Measurements from ENCODE around the gene SLC9B2.

SLC9B2 gene

GRCh38 chr4:103046416-103047290 lies 29.9 kb downstream of the SLC9B2 start:
- Histone ChIP-seq H3K9ac (ENCODE audit: low read length) (no peak overlapping the region), H3K4me1 (ENCODE audit: insufficient read depth, low read length, severe bottlenecking) (peaks cover 10% of the 10 kb centered on the region), H3F3A (ENCODE audit: insufficient read depth, low read length) (no peaks in the 10 kb centered on the region), H3K4me2 (ENCODE audit: low read length) (no peak overlapping the region), H3K27ac (ENCODE audit: low read depth, low read length, poor library complexity, severe bottlenecking) (no peak overlapping the region), H3K9me3 (ENCODE audit: low read length) (no peaks in the 10 kb centered on the region), H3K36me3 (ENCODE audit: insufficient read depth, low read length) (peaks cover 62% of the 10 kb centered on the region; the same call in 1 of the 2 replicates), H3K27me3 (ENCODE audit: insufficient read depth, low read length) (no peaks in the 10 kb centered on the region), H3K4me3 (ENCODE audit: low read depth, low read length, poor library complexity, severe bottlenecking) (no peak overlapping the region), H4K20me1 (ENCODE audit: insufficient read depth, low read length) (no peaks in the 10 kb centered on the region), H3K79me2 (ENCODE audit: insufficient read depth, low read length) (no peaks in the 10 kb centered on the region), H3K9me2 (ENCODE audit: low read depth, low read length) (no peaks in the 10 kb centered on the region), H2AFZ (ENCODE audit: low read length) (no peak overlapping the region)
- TF ChIP-seq, protein P1, sequence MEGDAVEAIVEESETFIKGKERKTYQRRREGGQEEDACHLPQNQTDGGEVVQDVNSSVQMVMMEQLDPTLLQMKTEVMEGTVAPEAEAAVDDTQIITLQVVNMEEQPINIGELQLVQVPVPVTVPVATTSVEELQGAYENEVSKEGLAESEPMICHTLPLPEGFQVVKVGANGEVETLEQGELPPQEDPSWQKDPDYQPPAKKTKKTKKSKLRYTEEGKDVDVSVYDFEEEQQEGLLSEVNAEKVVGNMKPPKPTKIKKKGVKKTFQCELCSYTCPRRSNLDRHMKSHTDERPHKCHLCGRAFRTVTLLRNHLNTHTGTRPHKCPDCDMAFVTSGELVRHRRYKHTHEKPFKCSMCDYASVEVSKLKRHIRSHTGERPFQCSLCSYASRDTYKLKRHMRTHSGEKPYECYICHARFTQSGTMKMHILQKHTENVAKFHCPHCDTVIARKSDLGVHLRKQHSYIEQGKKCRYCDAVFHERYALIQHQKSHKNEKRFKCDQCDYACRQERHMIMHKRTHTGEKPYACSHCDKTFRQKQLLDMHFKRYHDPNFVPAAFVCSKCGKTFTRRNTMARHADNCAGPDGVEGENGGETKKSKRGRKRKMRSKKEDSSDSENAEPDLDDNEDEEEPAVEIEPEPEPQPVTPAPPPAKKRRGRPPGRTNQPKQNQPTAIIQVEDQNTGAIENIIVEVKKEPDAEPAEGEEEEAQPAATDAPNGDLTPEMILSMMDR (IDR thresholded peaks at IDR 0.05; ENCODE audit: low read length), result peak; percentile 86
- no peak for TF ChIP-seq EZH2 (IDR thresholded peaks at IDR 0.05; ENCODE audit: borderline replicate concordance, low read length)

DNA sequence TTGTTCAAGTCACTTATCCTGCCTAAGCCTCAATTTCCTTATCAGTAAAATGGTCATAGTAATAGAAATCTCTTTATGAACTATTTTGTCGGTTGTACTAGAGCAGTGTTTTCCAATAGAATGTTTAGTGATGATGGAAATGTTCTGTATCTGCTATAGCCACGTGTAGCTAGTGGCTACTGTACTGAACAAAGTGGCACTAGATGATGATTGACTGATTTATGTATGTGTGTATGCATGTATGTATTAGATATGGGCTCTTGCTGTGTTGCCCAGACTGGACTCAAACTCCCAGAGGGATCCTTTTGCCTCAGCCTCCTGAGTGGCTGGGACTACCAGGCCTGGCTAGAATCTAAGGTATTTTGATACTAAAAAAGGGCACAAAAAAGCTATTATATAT lies 32.4 kb downstream of the SLC9B2 start:
- Histone ChIP-seq H3K9me2 (ENCODE audit: low read depth, low read length) (no peaks in the 10 kb centered on the region), H3K79me2 (ENCODE audit: insufficient read depth, low read length) (no peaks in the 10 kb centered on the region), H3K36me3 (ENCODE audit: insufficient read depth, low read length) (peaks cover 53% of the 10 kb centered on the region; the same call in 1 of the 2 replicates)

GRCh38 chr4:103036169-103036568 lies 40.4 kb downstream of the SLC9B2 start:
- Histone ChIP-seq H3K4me1 (ENCODE audit: insufficient read depth, low read length, severe bottlenecking) (no peaks in the 10 kb centered on the region), H4K20me1 (ENCODE audit: insufficient read depth, low read length) (no peaks in the 10 kb centered on the region), H3K79me2 (ENCODE audit: insufficient read depth, low read length) (no peaks in the 10 kb centered on the region), H3K4me2 (ENCODE audit: low read length) (no peak overlapping the region), H3K27me3 (ENCODE audit: insufficient read depth, low read length) (no peaks in the 10 kb centered on the region), H3K27ac (ENCODE audit: low read depth, low read length, poor library complexity, severe bottlenecking) (no peak overlapping the region), H2AFZ (ENCODE audit: low read length) (no peak overlapping the region), H3F3A (ENCODE audit: insufficient read depth, low read length) (0 out of 2 replicates have a peak, but pooled peaks cover 4% of the 10 kb centered on the region), H3K36me3 (ENCODE audit: insufficient read depth, low read length) (peaks cover 23% of the 10 kb centered on the region), H3K9ac (ENCODE audit: low read length) (no peak overlapping the region), H3K4me3 (ENCODE audit: low read depth, low read length, poor library complexity, severe bottlenecking) (no peak overlapping the region), H3K9me3 (ENCODE audit: low read length) (no peaks in the 10 kb centered on the region), H3K9me2 (ENCODE audit: low read depth, low read length) (no peaks in the 10 kb centered on the region)
- TF ChIP-seq, protein P1 (IDR thresholded peaks at IDR 0.05; ENCODE audit: low read length), result no peak
- TF ChIP-seq EZH2 (IDR thresholded peaks at IDR 0.05; ENCODE audit: borderline replicate concordance, low read length), result no peak

More for the DNA sequence above, 32.4 kb downstream of the SLC9B2 start:
- Histone ChIP-seq H3K4me1 (ENCODE audit: insufficient read depth, low read length, severe bottlenecking) (peaks cover 10% of the 10 kb centered on the region), H3K27ac (ENCODE audit: low read depth, low read length, poor library complexity, severe bottlenecking) (no peak overlapping the region), H3K4me2 (ENCODE audit: low read length) (no peak overlapping the region), H3K27me3 (ENCODE audit: insufficient read depth, low read length) (no peaks in the 10 kb centered on the region), H2AFZ (ENCODE audit: low read length) (no peak overlapping the region), H3K4me3 (ENCODE audit: low read depth, low read length, poor library complexity, severe bottlenecking) (no peak overlapping the region), H3K9me3 (ENCODE audit: low read length) (no peaks in the 10 kb centered on the region), H3F3A (ENCODE audit: insufficient read depth, low read length) (no peaks in the 10 kb centered on the region), H3K9ac (ENCODE audit: low read length) (no peak overlapping the region), H4K20me1 (ENCODE audit: insufficient read depth, low read length) (no peaks in the 10 kb centered on the region)
- TF ChIP-seq, protein P1 (IDR thresholded peaks at IDR 0.05; ENCODE audit: low read length), result no peak
- no peak for TF ChIP-seq EZH2 (IDR thresholded peaks at IDR 0.05; ENCODE audit: borderline replicate concordance, low read length)

Measured in OCI-LY1 (cell line).